GM12878 (cell line): Measurements from ENCODE around the gene LYPD8. TPM values are rescaled to one million over a fixed set of nuclear protein-coding genes. Genes with fewer than 3 reads are reported as not detected.

Experiments
- ATF2 ChIP-seq: IDR thresholded peaks from 2 replicates; pipeline ENCODE4 v1.6.1; 2012; ENCODE audit warnings: low read length, inconsistent platforms
- BACH1 ChIP-seq: fragments of 450-650 bp; IDR thresholded peaks from 2 replicates; pipeline ENCODE4 v1.6.1; 2017; ENCODE audit warnings: mild to moderate bottlenecking, borderline replicate concordance
- E2F4 ChIP-seq: IDR thresholded peaks from 2 replicates; pipeline ENCODE4 v1.6.1; 2012; ENCODE audit warnings: low read depth, low read length, improper control_type of control experiment
- GATAD2B ChIP-seq: fragments of 450-650 bp; conservative IDR thresholded peaks from 2 replicates; pipeline ENCODE4 v1.6.1; 2017; ENCODE audit warnings: low read depth, mild to moderate bottlenecking, moderate library complexity
- HCFC1 ChIP-seq: fragments of 150-350 bp; IDR thresholded peaks from 2 replicates; pipeline ENCODE4 v1.6.1; 2014; ENCODE audit warnings: low read length
- HSF1 ChIP-seq: fragments of 150-350 bp; IDR thresholded peaks from 2 replicates; pipeline ENCODE4 v1.6.1; 2014; ENCODE audit warnings: mild to moderate bottlenecking, low read depth, low read length
- IRF3 ChIP-seq: fragments of 450-650 bp; IDR thresholded peaks from 2 replicates; pipeline ENCODE4 v1.6.1; 2014; ENCODE audit warnings: mild to moderate bottlenecking
- IRF4 ChIP-seq: IDR thresholded peaks from 2 replicates; pipeline ENCODE4 v1.6.1; 2011; ENCODE audit warnings: low read depth, low read length
- NKRF ChIP-seq: fragments of 450-650 bp; conservative IDR thresholded peaks from 2 replicates; pipeline ENCODE4 v1.6.1; 2017; ENCODE audit warnings: mild to moderate bottlenecking, moderate library complexity
- PAX8 ChIP-seq: fragments of 450-650 bp; IDR thresholded peaks from 2 replicates; pipeline ENCODE4 v1.6.1; 2017; ENCODE audit warnings: mild to moderate bottlenecking, moderate library complexity
- RB1 ChIP-seq: fragments of 450-650 bp; formaldehyde crosslinking; IDR thresholded peaks from 2 replicates; pipeline ENCODE4 v1.6.1; 2017; ENCODE audit warnings: mild to moderate bottlenecking, borderline replicate concordance
- STAT3 ChIP-seq: IDR thresholded peaks from 2 replicates; pipeline ENCODE4 v1.6.1; 2011; ENCODE audit warnings: low read depth, low read length, improper control_type of control experiment
- SUPT20H ChIP-seq: IDR thresholded peaks from 2 replicates; pipeline ENCODE4 v1.6.1; 2011; ENCODE audit warnings: low read depth, mild to moderate bottlenecking, low read length, moderate library complexity, borderline replicate concordance; ENCODE audit not compliant: control insufficient read depth
- USF1 ChIP-seq: IDR thresholded peaks from 2 replicates; pipeline ENCODE4 v1.6.1; 2011; ENCODE audit warnings: borderline replicate concordance, low read depth, mild to moderate bottlenecking, moderate library complexity, mixed read lengths, low read length; ENCODE audit not compliant: insufficient read depth; ENCODE audit errors: extremely low read length
- ZBTB40 ChIP-seq: fragments of 450-650 bp; IDR thresholded peaks from 2 replicates; pipeline ENCODE4 v1.6.1; 2016; ENCODE audit warnings: mild to moderate bottlenecking, moderate library complexity, borderline replicate concordance
- ZNF274 ChIP-seq: IDR thresholded peaks from one replicate; pipeline ENCODE4 v1.8.0; 2011; ENCODE audit not compliant: insufficient read length, insufficient read depth
- polyA plus RNA-seq, 11 experiments: library from polyadenylated mRNA; depleted of rRNA in 4 of 11; unstranded in 6 of 11; stranded (reverse) in 5 of 11; fragments of >200 nt; fragmentation: Nextera tagmentation in 4 of 11; fragmentation: Illumina TruSeq in 1 of 11; extraction: Ambion mirVana in 4 of 11; extraction: Trizol in 1 of 11; gene quantifications; 1 replicate in 1 of 11; 2 replicates in 10 of 11; pipeline versions ENCODE4 v1.2.1 to v1.2.3, GENCODE V29; 2011 to 2016; ENCODE audit warnings: inconsistent platforms in 2 of 11, missing spikeins in 2 of 11, low read depth in 1 of 11
- total RNA-seq, 4 experiments: library from RNA; depleted of rRNA in 3 of 4; stranded (reverse); fragments of >200 nt in 3 of 4; fragmentation: Illumina TruSeq in 1 of 4; extraction: Trizol in 1 of 4; gene quantifications; 2 replicates each; pipeline versions ENCODE4 v1.2.1 to v1.2.3, GENCODE V29; 2013 to 2021

Gene LYPD8
- total and polyA plus RNA-seq, 10 of the 15 experiments (the other 5 are each of a cell fraction or from before 2014, with no cell fraction given), result 0.13 to 0.40 (median 0.18) TPM; not detected in 7

- TF ChIP-seq E2F4 (no peak), BACH1 (no peak), NKRF (no peak), IRF3 (no peak), SUPT20H (no peak), RB1 (no peak), ZBTB40 (no peak), HCFC1 (no peak), STAT3 (no peak), ATF2 (no peak), ZNF274 (no peak), USF1 (no peak), GATAD2B (no peak), HSF1 (no peak), IRF4 (no peak), PAX8 (no peak)
Observed at GRCh38 chr1:248804771-248805681, 49.5 kb upstream of the LYPD8 start (continued).
